Muscle of leg (tissue), 11 donors: ENCODE results near the gene ASCL5. TPM values are rescaled to one million over a fixed set of nuclear protein-coding genes. Genes with fewer than 3 reads are reported as not detected.

Experiments used
- DNase-seq: peaks from one replicate; pipeline ENCODE4 v3.0.0; 2013
- H3K27ac ChIP-seq: one replicate; pipeline ENCODE4 v1.5.1; 2013; ENCODE audit warnings: mild to moderate bottlenecking, low read length, control low read depth
- H3K27me3 ChIP-seq: one replicate; pipeline ENCODE4 v1.6.1; 2013; ENCODE audit warnings: low read length; ENCODE audit not compliant: control insufficient read depth, insufficient read depth
- H3K36me3 ChIP-seq: one replicate; pipeline ENCODE4 v1.6.1; 2013; ENCODE audit warnings: low read length; ENCODE audit not compliant: control insufficient read depth, insufficient read depth
- H3K4me1 ChIP-seq: one replicate; pipeline ENCODE4 v1.6.1; 2013; ENCODE audit warnings: low read length; ENCODE audit not compliant: control insufficient read depth, insufficient read depth
- H3K4me3 ChIP-seq: one replicate; pipeline ENCODE4 v1.5.1; 2013; ENCODE audit warnings: low read length, control low read depth
- H3K9me3 ChIP-seq: replicated peaks from 2 replicates; pipeline ENCODE4 v1.6.1; 2013; ENCODE audit warnings: low read depth, low read length; ENCODE audit not compliant: control insufficient read depth
- WGBS: methylation state at CpG from one replicate; pipeline ENCODE4 v1.1.5; 2013; ENCODE audit warnings: missing lambda C conversion rate; ENCODE audit not compliant: insufficient coverage; 5-methylcytosine and 5-hydroxymethylcytosine counted together
- polyA plus RNA-seq, 8 donors: library from polyadenylated mRNA; unstranded; fragments of 120-200 nt; gene quantifications; one replicate each; pipeline versions ENCODE4 v1.2.1 to v1.2.3, GENCODE V29; 2013; ENCODE audit warnings: inconsistent platforms in 1 of 8, low replicate concordance in 1 of 8; ENCODE audit not compliant: insufficient read length in 8 of 8, insufficient read depth in 1 of 8
- total RNA-seq: library from RNA; stranded (reverse); fragments of 120-200 nt; gene quantifications from one replicate; pipeline ENCODE4 v1.2.4, GENCODE V29; 2013

Gene ASCL5
- total and polyA plus RNA-seq, 9 donors, result 0.04 to 0.40 (median 0.25) TPM; not detected in 1

DNA sequence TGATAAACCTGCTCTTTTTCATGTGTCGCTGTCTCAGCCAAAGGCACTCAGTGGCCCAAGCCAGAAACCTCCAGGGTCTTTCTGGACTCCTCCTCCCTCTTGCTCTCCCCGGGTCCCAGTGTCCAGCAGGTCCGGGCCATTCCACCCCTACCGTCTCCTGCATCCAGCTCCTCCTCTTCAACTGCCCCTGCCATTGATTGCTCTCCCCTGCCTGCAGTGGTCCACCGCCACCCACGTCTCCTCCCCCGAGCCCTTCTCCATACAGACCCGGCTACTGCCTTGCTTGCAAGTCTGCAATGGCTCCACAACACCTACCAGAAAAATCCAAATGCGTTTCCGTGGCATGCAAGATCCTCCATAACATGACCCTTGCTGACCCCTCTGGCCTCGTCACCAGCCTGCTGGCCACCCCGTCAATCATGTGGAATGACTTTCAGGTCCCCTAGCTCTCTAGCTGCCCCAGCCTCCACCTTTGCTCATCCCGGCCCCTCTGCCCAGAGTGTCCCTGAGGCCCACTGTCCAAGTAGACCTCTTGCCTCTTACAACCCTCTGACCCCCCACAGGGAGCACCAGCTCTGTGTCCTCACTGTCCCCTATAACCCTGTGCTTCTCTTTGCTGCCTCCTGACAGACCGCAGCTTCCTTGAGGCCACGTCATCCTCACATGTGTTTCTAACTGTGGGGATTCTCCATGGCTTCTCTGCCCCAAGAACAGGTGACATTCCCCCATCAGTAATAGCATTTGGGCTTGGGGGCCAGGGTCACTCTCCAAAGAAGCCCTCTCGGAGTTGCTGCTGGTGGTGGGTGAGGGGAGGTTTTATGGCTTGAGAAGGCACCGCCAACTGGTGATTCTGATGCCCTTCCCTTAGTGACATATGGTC, 29.8 kb downstream of the ASCL5 start:
- Histone ChIP-seq H3K27ac (peak overlapping the region; percentile 93), H3K36me3 (peaks cover 5% of the 10 kb centered on the region), H3K4me3 (no peak overlapping the region), H3K27me3 (no peaks in the 10 kb centered on the region), H3K4me1 (peaks cover 72% of the 10 kb centered on the region), H3K9me3 (no peaks in the 10 kb centered on the region)
- DNase-seq, result no peak
- WGBS, result 67% methylated on average over 14 of the region's 17 CpGs

DNA sequence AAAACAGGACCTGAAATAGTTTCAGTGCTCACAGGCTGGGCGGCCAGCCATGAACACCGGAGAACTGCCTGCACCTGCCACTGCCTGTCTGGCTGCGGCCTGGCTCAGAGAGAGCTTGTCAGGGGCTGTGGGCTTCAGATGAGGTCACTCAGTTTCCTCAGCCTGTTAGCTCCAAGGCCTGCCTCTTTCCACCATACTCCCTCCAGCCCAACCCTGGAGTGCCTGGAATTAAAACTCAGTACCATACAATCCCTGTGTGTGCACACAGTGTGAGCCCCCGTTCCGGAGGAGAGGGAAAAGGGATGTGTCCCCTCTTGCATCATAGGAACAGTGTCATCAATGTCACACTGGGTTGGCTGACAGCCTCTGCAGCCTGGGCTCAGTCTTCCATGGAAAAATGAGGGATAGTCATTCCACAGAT, 30.9 kb downstream of the ASCL5 start:
- peaks cover 78% of the 10 kb centered on the region for H3K4me1 ChIP-seq
- no peak overlapping the region for H3K4me3 ChIP-seq
- no peaks in the 10 kb centered on the region for H3K27me3 ChIP-seq
- peak; percentile 86 for DNase-seq
- 40% methylated on average over 1 of the region's 5 CpGs for WGBS
- peaks cover 5% of the 10 kb centered on the region for H3K36me3 ChIP-seq
- H3K27ac ChIP-seq, result peak overlapping the region; percentile 93
- no peaks in the 10 kb centered on the region for H3K9me3 ChIP-seq

DNA sequence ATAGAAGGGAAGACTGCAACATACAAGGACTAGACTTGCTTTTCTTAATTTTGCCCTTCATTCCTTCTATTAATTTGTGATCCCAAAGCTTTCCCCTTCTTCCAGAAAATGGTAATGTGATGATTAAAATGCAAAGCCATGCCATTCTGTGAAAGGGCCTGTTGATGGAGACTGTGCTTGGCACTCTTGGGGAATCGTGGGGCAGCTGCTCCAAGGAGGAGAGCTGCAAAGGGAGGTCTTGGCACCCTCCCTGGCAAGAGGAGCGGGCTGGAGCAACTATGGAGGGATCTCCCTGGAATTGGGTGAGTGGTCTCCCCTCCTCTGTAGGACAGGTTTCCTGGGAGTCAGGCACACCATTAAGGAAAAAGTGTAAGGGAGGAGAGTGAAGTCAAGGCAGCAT, 31.4 kb downstream of the ASCL5 start:
- Histone ChIP-seq H3K36me3 (peaks cover 5% of the 10 kb centered on the region), H3K27ac (peak overlapping the region; percentile 93), H3K27me3 (no peaks in the 10 kb centered on the region), H3K4me3 (no peak overlapping the region), H3K4me1 (peaks cover 80% of the 10 kb centered on the region), H3K9me3 (no peaks in the 10 kb centered on the region)
- 58% methylated on average over 2 of the region's 2 CpGs for WGBS
- no peak for DNase-seq

DNA sequence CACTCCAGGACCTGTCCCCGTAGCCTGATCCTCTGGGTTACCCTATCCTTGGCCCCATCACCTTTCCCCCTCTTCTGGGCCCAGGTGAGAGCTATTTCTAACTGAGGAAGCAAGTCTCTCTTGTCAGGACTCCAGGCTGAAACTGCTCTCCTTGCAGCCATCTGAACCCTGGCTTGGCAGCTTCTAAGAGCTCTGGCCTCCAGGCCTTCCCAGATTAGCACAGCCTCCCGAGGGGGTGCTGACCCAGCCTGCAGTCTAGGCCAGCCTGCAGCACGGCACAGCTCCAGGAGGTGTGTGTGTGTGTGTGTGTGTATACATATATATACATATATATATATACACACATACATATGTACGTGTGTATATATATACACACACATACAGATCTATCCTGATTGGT, 32.2 kb downstream of the ASCL5 start:
- Histone ChIP-seq H3K4me1 (peaks cover 80% of the 10 kb centered on the region), H3K27ac (peak overlapping the region; percentile 93), H3K4me3 (no peak overlapping the region), H3K9me3 (no peaks in the 10 kb centered on the region), H3K27me3 (no peaks in the 10 kb centered on the region), H3K36me3 (peaks cover 3% of the 10 kb centered on the region)
- peak; percentile 62 for DNase-seq
- WGBS, result 63% methylated on average over 1 of the region's 4 CpGs

DNA sequence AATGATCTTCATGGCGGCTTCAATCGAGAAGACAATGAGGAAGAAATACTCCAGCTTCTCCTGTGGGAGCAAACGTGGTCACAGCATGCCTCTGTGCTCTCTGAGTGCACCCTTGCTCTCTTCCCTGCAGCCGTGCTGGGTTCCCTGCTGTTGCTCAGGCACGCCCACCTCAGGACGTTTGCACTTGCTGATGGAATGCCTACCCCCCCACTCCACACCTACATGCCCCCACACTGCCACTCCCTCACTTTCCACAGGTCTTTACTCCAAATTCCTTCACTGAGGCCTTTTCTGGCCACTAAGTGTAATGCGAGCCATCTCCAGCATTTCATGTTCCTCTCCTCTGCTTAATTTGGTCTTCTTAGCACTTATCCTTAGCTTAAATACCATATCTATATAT, 33.0 kb downstream of the ASCL5 start:
- WGBS, result 71% methylated on average over 6 of the region's 7 CpGs
- no peak for DNase-seq
- Histone ChIP-seq H3K27me3 (no peaks in the 10 kb centered on the region), H3K4me1 (peaks cover 80% of the 10 kb centered on the region), H3K4me3 (no peak overlapping the region), H3K27ac (peak overlapping the region; percentile 66), H3K9me3 (no peaks in the 10 kb centered on the region), H3K36me3 (peaks cover 5% of the 10 kb centered on the region)

DNA sequence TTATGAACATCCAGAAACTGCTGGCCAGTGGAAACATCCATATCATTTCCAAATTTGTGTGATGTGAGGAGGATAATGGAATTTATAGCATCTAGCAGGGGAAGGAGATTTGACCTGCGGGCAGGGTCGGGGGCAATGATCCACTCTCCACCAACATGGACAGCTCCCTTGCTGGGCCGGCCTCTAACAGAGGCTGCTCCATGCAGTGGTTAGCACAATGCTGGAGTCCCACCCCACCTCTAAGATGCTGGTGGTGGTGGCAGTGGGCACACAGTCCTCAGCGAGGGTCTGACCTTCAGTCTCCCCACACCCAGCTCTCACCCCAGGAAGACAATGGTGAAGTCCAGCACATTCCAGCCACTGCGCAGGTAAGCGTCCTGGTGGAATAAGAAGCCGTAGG, 33.4 kb downstream of the ASCL5 start:
- no peaks in the 10 kb centered on the region for H3K27me3 ChIP-seq
- H3K9me3 ChIP-seq, result no peaks in the 10 kb centered on the region
- 86% methylated on average over 5 of the region's 7 CpGs for WGBS
- H3K4me1 ChIP-seq, result peaks cover 79% of the 10 kb centered on the region
- H3K27ac ChIP-seq, result no peak overlapping the region
- no peak for DNase-seq
- H3K36me3 ChIP-seq, result peaks cover 8% of the 10 kb centered on the region
- no peak overlapping the region for H3K4me3 ChIP-seq

DNA sequence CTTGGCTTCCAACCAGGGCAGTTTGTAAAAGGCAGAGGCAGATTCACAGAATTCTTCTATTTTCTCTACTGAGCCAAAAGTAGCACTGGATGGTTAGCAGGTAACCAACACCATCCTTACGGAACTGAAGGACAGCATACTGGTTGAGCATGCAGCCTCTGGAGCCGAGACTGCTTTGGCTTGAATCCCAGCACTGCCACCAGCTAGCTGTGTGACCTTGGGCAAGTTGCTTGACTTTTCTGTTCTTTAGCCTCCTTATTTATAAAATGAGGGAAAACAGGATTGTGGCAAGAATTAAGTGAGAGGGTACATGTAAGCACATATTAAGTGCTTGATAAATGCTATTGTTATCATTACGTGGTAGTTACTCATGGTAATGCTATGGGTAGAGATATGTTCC, 34.2 kb downstream of the ASCL5 start:
- peaks cover 70% of the 10 kb centered on the region for H3K4me1 ChIP-seq
- H3K9me3 ChIP-seq, result no peaks in the 10 kb centered on the region
- H3K36me3 ChIP-seq, result peaks cover 12% of the 10 kb centered on the region
- H3K27ac ChIP-seq, result no peak overlapping the region
- H3K27me3 ChIP-seq, result no peaks in the 10 kb centered on the region
- H3K4me3 ChIP-seq, result no peak overlapping the region
- WGBS, result 86% methylated on average over 2 of the region's 3 CpGs
- no peak for DNase-seq

DNA sequence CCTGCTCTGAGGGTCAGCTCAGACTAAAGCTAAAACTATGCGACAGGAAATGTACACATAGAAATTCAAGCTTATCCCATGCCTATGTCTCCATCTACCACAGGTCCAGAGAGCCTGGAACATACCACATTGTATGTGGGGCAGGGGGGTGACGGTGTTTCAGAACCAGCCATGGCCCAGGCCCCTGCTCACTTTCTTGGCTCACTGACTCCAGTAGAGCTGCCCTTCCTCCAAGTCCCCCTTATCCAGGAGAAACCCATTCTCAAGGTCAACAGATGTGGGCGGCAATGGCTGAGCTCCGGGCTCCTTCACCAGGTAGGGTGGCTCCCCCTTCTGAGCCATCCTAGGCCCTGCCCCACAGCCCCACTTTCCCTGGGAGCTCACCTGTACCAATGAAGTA, 35.7 kb downstream of the ASCL5 start:
- H3K4me1 ChIP-seq, result peaks cover 56% of the 10 kb centered on the region
- H3K27ac ChIP-seq, result no peak overlapping the region
- H3K36me3 ChIP-seq, result peaks cover 12% of the 10 kb centered on the region
- H3K27me3 ChIP-seq, result no peaks in the 10 kb centered on the region
- no peaks in the 10 kb centered on the region for H3K9me3 ChIP-seq
- WGBS, result 100% methylated on average over 1 of the region's 4 CpGs
- no peak for DNase-seq
- H3K4me3 ChIP-seq, result no peak overlapping the region

DNA sequence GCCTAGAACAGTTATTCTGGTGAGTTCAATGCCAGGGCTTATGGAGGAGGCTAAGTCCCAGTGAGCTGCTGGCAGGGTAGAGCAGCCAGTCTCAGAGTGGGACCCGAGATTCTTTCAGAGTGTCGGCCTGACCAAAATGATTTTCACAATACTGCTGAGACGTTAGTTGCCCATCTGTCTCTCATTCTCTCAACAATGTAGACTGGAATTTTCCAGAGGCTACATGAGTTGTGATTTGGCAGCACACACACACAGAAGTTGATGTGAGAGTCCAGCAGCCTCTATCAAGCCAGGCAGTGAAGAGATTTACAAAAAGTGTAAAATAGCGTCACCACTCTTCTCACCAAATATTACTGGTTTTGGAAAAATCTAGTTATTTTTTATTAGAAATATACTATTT, 36.4 kb downstream of the ASCL5 start:
- Histone ChIP-seq H3K36me3 (peaks cover 12% of the 10 kb centered on the region), H3K27me3 (no peaks in the 10 kb centered on the region), H3K27ac (peak overlapping the region; percentile 45), H3K9me3 (no peaks in the 10 kb centered on the region), H3K4me1 (peaks cover 48% of the 10 kb centered on the region), H3K4me3 (no peak overlapping the region)
- peak; percentile 74 for DNase-seq
- 0% methylated on average over 1 of the region's 4 CpGs for WGBS

DNA sequence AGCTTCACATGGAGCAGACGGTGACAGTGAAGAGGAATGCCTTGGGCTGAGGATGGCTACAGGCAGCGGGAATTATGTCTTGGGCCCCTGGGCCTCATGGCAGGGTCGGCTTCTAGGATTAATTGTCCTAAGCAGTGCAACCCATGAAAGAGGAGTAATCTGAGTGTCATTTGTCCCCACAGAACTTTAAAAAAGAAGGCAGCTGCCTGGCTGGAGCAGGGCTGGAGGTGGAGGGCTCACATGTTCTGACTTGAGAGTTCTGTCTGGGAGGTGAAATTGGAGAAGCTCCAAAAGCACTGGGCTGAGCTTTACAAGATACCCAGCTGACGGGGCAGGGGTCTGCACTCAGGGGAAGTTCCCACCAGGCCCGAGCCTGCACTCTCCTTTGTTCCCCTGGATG, 37.4 kb downstream of the ASCL5 start:
- Histone ChIP-seq H3K4me1 (peaks cover 39% of the 10 kb centered on the region), H3K36me3 (peaks cover 18% of the 10 kb centered on the region), H3K27me3 (no peaks in the 10 kb centered on the region), H3K9me3 (no peaks in the 10 kb centered on the region), H3K27ac (peak overlapping the region; percentile 45), H3K4me3 (no peak overlapping the region)
- 43% methylated on average over 3 of the region's 5 CpGs for WGBS
- peak; percentile 50 for DNase-seq
